H1 (cell line): Measurements from ENCODE around the gene HTR1D. TPM values are rescaled to one million over a fixed set of nuclear protein-coding genes. Genes with fewer than 3 reads are reported as not detected.
A peak's percentile ranks its signal among the peaks of the same experiment; 100 is the strongest.

Experiments
- CBX5 ChIP-seq: fragments of 300-800, 300-1000 bp; sonication (generic); IDR thresholded peaks from 2 replicates; pipeline ENCODE4 v1.7.1; 2016; ENCODE audit warnings: antibody characterized with exemption, low read length, low read depth
- CEBPB ChIP-seq: IDR thresholded peaks from 2 replicates; pipeline ENCODE4 v1.6.1; 2012; ENCODE audit warnings: low read depth, low read length
- CHD2 ChIP-seq: IDR thresholded peaks from 2 replicates; pipeline ENCODE4 v1.6.1; 2012; ENCODE audit warnings: low read length, improper control_type of control experiment
- CTBP2 ChIP-seq: IDR thresholded peaks from 2 replicates; pipeline ENCODE4 v1.7.0; 2011; ENCODE audit warnings: borderline replicate concordance, mild to moderate bottlenecking, moderate library complexity, mixed read lengths, low read length; ENCODE audit not compliant: insufficient read depth, insufficient read length
- EGR1 ChIP-seq: IDR thresholded peaks from 2 replicates; pipeline ENCODE4 v1.6.1; 2011; ENCODE audit warnings: low read depth, low read length, borderline replicate concordance
- EP300 ChIP-seq, 2 experiments: IDR thresholded peaks; 1 replicate in 1 of 2; 2 replicates in 1 of 2; pipeline ENCODE4 v1.6.1; 2011 to 2012; ENCODE audit warnings: low read depth in 2 of 2, low read length in 2 of 2, mild to moderate bottlenecking in 2 of 2, borderline replicate concordance in 1 of 2, inconsistent platforms in 1 of 2, moderate library complexity in 1 of 2
- EZH2 ChIP-seq: fragments of 200-600 bp; sonication (generic); IDR thresholded peaks from 2 replicates; pipeline ENCODE4 v1.7.1; 2012; ENCODE audit warnings: low read depth, mild to moderate bottlenecking, moderate library complexity, low read length, inconsistent platforms; ENCODE audit not compliant: severe bottlenecking
- GTF2F1 ChIP-seq: IDR thresholded peaks from 2 replicates; pipeline ENCODE4 v1.6.1; 2012; ENCODE audit warnings: low read depth, low read length, improper control_type of control experiment, borderline replicate concordance
- HDAC2 ChIP-seq, 2 experiments: fragments of 300-600 bp in 1 of 2; sonication (generic) in 1 of 2; IDR thresholded peaks; 2 replicates each; pipeline ENCODE4 v1.6.1; 2011 to 2012; ENCODE audit warnings: low read depth in 2 of 2, low read length in 2 of 2, mild to moderate bottlenecking in 2 of 2, moderate library complexity in 2 of 2, borderline replicate concordance in 1 of 2, inconsistent platforms in 1 of 2
- JUN ChIP-seq: IDR thresholded peaks from 2 replicates; pipeline ENCODE4 v1.6.1; 2011; ENCODE audit warnings: low read depth, mild to moderate bottlenecking, improper control_type of control experiment, low read length
- KDM4A ChIP-seq: IDR thresholded peaks from one replicate; pipeline ENCODE4 v1.7.1; 2012; ENCODE audit warnings: low read depth, mild to moderate bottlenecking, moderate library complexity, low read length, inconsistent platforms; ENCODE audit not compliant: severe bottlenecking
- NRF1 ChIP-seq: IDR thresholded peaks from 2 replicates; pipeline ENCODE4 v1.6.1; 2011; ENCODE audit warnings: mild to moderate bottlenecking, low read depth, low read length, improper control_type of control experiment
- SIRT6 ChIP-seq: IDR thresholded peaks from one replicate; pipeline ENCODE4 v1.7.1; 2012; ENCODE audit warnings: low read length, inconsistent platforms
- SP1 ChIP-seq: IDR thresholded peaks from 2 replicates; pipeline ENCODE4 v1.6.1; 2011; ENCODE audit warnings: low read depth, low read length
- SP2 ChIP-seq: IDR thresholded peaks from 2 replicates; pipeline ENCODE4 v1.6.1; 2012; ENCODE audit warnings: mild to moderate bottlenecking, low read length, inconsistent platforms
- SP4 ChIP-seq: IDR thresholded peaks from 2 replicates; pipeline ENCODE4 v1.6.1; 2012; ENCODE audit warnings: low read length, inconsistent platforms
- polyA plus RNA-seq, 7 experiments: library from polyadenylated mRNA; depleted of rRNA in 3 of 7; stranded (reverse) in 5 of 7; unstranded in 2 of 7; fragments of >200 nt in 5 of 7; fragments of 200-250 nt in 2 of 7; gene quantifications; 1 replicate in 5 of 7; 2 replicates in 1 of 7; 4 replicates in 1 of 7; pipeline versions ENCODE4 v1.2.1 to v1.2.3, GENCODE V29; 2011 to 2013; ENCODE audit warnings: missing spikeins in 2 of 7, mixed read lengths in 2 of 7
- total RNA-seq: library from RNA; stranded (reverse); fragmentation: NEBNext Ultra II Directional; extraction: Animal tissue kit (Norgen Biotek cat#: 25700); gene quantifications from 2 replicates; pipeline ENCODE4 v1.2.1, GENCODE V29; 2021
- TF ChIP-seq, protein P1 (sequence below): IDR thresholded peaks from 2 replicates; pipeline ENCODE4 v1.6.1; 2012; ENCODE audit warnings: low read length, inconsistent platforms
- TF ChIP-seq, protein P2 (sequence below), 3 experiments: IDR thresholded peaks; 1 replicate in 2 of 3; 2 replicates in 1 of 3; pipeline versions ENCODE4 v1.5.1 to v1.6.1; 2011; ENCODE audit warnings: low read length in 3 of 3, mild to moderate bottlenecking in 3 of 3, inconsistent platforms in 2 of 3, low read depth in 1 of 3, moderate library complexity in 1 of 3; ENCODE audit not compliant: insufficient read depth in 1 of 3; ENCODE audit errors: control extremely low read depth in 1 of 3

HTR1D gene
- total and polyA plus RNA-seq, 2 of the 8 experiments (the other 6 are each of a cell fraction or from before 2014, with no cell fraction given), result 8.8 to 11.5 TPM

DNA sequence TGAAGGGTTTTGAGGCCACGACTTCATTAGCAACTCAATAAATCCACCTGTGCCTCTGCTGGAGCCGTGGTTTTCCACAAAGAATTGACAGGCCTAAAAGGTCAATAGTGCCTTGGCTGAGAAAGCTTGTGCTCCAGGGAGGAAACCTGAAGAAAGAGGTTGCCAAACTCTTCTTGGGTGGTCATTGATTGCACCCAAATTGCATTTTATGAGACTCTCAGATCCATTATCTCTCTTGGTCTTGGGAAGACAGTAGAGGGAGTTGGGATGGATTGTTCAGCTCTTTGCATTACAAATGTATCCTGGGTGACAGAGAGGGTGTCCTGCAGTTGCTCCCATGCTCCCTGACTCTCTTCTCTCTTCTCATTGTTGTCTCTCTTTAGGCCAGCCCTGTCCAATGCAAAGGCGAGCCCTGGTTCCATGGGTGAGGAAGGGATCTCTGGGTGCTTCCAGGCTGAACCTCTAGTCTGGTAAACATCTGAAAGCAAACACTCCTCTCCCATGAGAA, 46.1 kb upstream of the HTR1D start (continued):
- TF ChIP-seq EP300 (IDR thresholded peaks at IDR 0.05; ENCODE audit: borderline replicate concordance in 1 of 2, low read depth in 2 of 2, low read length in 2 of 2), result 0 out of 3 replicates have a peak, but pooled peaks of 1 of the 2 experiments have one; percentile 5
- no peak for TF ChIP-seq EZH2
- no peak for TF ChIP-seq CHD2
- peak; percentile 56 for TF ChIP-seq CEBPB
- no peak for TF ChIP-seq SP4
- TF ChIP-seq SIRT6, result no peak
- TF ChIP-seq NRF1, result no peak
- TF ChIP-seq EGR1, result peak; percentile 49; the same call in 1 of the 2 replicates
- TF ChIP-seq, protein P1, sequence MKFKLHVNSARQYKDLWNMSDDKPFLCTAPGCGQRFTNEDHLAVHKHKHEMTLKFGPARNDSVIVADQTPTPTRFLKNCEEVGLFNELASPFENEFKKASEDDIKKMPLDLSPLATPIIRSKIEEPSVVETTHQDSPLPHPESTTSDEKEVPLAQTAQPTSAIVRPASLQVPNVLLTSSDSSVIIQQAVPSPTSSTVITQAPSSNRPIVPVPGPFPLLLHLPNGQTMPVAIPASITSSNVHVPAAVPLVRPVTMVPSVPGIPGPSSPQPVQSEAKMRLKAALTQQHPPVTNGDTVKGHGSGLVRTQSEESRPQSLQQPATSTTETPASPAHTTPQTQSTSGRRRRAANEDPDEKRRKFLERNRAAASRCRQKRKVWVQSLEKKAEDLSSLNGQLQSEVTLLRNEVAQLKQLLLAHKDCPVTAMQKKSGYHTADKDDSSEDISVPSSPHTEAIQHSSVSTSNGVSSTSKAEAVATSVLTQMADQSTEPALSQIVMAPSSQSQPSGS, result no peak
- TF ChIP-seq SP2, result no peak
- TF ChIP-seq CBX5, result no peak
- TF ChIP-seq JUN, result no peak
- TF ChIP-seq, protein P2, sequence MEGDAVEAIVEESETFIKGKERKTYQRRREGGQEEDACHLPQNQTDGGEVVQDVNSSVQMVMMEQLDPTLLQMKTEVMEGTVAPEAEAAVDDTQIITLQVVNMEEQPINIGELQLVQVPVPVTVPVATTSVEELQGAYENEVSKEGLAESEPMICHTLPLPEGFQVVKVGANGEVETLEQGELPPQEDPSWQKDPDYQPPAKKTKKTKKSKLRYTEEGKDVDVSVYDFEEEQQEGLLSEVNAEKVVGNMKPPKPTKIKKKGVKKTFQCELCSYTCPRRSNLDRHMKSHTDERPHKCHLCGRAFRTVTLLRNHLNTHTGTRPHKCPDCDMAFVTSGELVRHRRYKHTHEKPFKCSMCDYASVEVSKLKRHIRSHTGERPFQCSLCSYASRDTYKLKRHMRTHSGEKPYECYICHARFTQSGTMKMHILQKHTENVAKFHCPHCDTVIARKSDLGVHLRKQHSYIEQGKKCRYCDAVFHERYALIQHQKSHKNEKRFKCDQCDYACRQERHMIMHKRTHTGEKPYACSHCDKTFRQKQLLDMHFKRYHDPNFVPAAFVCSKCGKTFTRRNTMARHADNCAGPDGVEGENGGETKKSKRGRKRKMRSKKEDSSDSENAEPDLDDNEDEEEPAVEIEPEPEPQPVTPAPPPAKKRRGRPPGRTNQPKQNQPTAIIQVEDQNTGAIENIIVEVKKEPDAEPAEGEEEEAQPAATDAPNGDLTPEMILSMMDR (IDR thresholded peaks at IDR 0.05; ENCODE audit: control extremely low read depth in 1 of 3, insufficient read depth in 1 of 3, low read depth in 1 of 3, low read length in 3 of 3), result no peak
- TF ChIP-seq HDAC2 (IDR thresholded peaks at IDR 0.05; ENCODE audit: borderline replicate concordance in 1 of 2, low read depth in 2 of 2, low read length in 2 of 2), result peak; percentile 85 to 93; a peak in 2 of 4 replicates
- TF ChIP-seq SP1, result no peak
- TF ChIP-seq CTBP2, result peak; percentile 87
- TF ChIP-seq KDM4A, result no peak
- no peak for TF ChIP-seq GTF2F1
